Measurements from ENCODE around the gene TRABD2B. TPM values are rescaled to one million over a fixed set of nuclear protein-coding genes. Genes with fewer than 3 reads are reported as not detected.

The TRABD2B gene
- total and polyA plus RNA-seq, 2 of the 13 experiments (the other 11 are each of a cell fraction or from before 2014, with no cell fraction given), result 0.04 TPM; not detected in 1

DNA sequence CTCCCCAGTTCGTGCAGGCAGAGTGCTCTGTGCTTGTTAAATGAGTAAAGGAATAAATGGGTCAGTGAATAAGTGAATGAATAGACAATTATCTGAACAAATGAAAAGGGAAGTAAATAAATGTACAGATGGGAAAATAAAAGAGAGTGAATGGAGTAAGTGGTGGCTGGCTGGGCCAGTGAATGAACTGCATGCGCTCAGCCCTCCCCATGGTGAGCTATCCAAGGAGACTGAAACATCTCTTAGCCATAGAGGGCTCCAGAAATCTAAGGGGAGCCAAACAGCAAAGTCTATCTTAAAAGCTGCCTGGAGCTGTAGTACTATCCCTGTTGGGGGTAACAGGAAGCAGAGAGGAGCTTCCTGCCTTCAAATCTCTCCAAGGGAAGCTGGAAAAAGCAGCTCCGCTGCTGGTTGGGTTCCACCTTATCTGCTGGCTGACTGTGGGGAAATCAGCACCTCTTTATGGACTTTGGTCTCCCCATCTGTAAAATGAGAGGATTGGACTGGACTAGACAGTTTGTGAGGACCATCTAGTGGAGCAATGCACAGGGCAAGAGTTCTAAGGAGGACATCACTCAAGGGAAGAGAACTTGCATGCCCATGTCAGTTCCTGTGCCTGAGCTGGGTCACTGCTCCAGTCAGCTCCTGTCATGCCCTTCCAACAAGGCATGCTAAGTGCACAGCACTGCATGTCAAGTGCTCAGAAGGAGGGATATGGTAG is 77.9 kb downstream of the TRABD2B start (continued):
- TF ChIP-seq ZNF75D (CRISPR knock-in tag; IDR thresholded peaks at IDR 0.05; ENCODE audit: borderline replicate concordance) (no peak), ZSCAN25 (CRISPR knock-in tag; IDR thresholded peaks at IDR 0.05) (no peak), POLR2AphosphoS5 (IDR thresholded peaks at IDR 0.05; ENCODE audit: low read depth, low read length) (peak; percentile 50), DMAP1 (CRISPR knock-in tag; IDR thresholded peaks at IDR 0.05) (no peak), ZNF556 (CRISPR knock-in tag; IDR thresholded peaks at IDR 0.05; ENCODE audit: borderline replicate concordance) (no peak), RARG (CRISPR knock-in tag; IDR thresholded peaks at IDR 0.05; ENCODE audit: low read depth) (no peak), ZNF562 (CRISPR knock-in tag; IDR thresholded peaks at IDR 0.05; ENCODE audit: borderline replicate concordance) (no peak), ZSCAN9 (CRISPR knock-in tag; IDR thresholded peaks at IDR 0.05; ENCODE audit: borderline replicate concordance) (no peak), GFI1 (CRISPR knock-in tag; IDR thresholded peaks at IDR 0.05; ENCODE audit: borderline replicate concordance) (no peak), ZFP36 (IDR thresholded peaks at IDR 0.05; ENCODE audit: borderline replicate concordance, low read depth, low read length, partially characterized antibody) (no peak), ZNF230 (CRISPR knock-in tag; IDR thresholded peaks at IDR 0.05) (no peak), FOXK2 (IDR thresholded peaks at IDR 0.05) (no peak), NFRKB (IDR thresholded peaks at IDR 0.05) (no peak), ZNF674 (CRISPR knock-in tag; IDR thresholded peaks at IDR 0.05; ENCODE audit: low read depth) (no peak), NR2F2 (IDR thresholded peaks at IDR 0.05; ENCODE audit: borderline replicate concordance, low read depth) (no peak), SIX4 (CRISPR knock-in tag; IDR thresholded peaks at IDR 0.05) (peak; percentile 62; the same call in 1 of the 2 replicates), SRSF1 (optimal IDR thresholded peaks at IDR 0.05; ENCODE audit: low read depth, low read length) (no peak), MED13 (CRISPR knock-in tag; IDR thresholded peaks at IDR 0.05) (no peak), PHF5A (CRISPR knock-in tag; IDR thresholded peaks at IDR 0.05; ENCODE audit: low read depth, unreplicated experiment) (no peak), TBL1XR1 (IDR thresholded peaks at IDR 0.05; ENCODE audit: borderline replicate concordance, low read length, partially characterized antibody) (no peak), EHMT2 (IDR thresholded peaks at IDR 0.05; ENCODE audit: borderline replicate concordance, low read depth, low read length) (no peak), ZNF253 (CRISPR knock-in tag; IDR thresholded peaks at IDR 0.05; ENCODE audit: borderline replicate concordance) (no peak), MEIS2 (CRISPR knock-in tag; IDR thresholded peaks at IDR 0.05) (no peak)
- TF ChIP-seq, protein P1, sequence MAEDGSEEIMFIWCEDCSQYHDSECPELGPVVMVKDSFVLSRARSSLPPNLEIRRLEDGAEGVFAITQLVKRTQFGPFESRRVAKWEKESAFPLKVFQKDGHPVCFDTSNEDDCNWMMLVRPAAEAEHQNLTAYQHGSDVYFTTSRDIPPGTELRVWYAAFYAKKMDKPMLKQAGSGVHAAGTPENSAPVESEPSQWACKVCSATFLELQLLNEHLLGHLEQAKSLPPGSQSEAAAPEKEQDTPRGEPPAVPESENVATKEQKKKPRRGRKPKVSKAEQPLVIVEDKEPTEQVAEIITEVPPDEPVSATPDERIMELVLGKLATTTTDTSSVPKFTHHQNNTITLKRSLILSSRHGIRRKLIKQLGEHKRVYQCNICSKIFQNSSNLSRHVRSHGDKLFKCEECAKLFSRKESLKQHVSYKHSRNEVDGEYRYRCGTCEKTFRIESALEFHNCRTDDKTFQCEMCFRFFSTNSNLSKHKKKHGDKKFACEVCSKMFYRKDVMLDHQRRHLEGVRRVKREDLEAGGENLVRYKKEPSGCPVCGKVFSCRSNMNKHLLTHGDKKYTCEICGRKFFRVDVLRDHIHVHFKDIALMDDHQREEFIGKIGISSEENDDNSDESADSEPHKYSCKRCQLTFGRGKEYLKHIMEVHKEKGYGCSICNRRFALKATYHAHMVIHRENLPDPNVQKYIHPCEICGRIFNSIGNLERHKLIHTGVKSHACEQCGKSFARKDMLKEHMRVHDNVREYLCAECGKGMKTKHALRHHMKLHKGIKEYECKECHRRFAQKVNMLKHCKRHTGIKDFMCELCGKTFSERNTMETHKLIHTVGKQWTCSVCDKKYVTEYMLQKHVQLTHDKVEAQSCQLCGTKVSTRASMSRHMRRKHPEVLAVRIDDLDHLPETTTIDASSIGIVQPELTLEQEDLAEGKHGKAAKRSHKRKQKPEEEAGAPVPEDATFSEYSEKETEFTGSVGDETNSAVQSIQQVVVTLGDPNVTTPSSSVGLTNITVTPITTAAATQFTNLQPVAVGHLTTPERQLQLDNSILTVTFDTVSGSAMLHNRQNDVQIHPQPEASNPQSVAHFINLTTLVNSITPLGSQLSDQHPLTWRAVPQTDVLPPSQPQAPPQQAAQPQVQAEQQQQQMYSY (CRISPR knock-in tag; IDR thresholded peaks at IDR 0.05), result 0 out of 2 replicates have a peak, but pooled peaks have one; percentile 22
- TF ChIP-seq, protein P2, sequence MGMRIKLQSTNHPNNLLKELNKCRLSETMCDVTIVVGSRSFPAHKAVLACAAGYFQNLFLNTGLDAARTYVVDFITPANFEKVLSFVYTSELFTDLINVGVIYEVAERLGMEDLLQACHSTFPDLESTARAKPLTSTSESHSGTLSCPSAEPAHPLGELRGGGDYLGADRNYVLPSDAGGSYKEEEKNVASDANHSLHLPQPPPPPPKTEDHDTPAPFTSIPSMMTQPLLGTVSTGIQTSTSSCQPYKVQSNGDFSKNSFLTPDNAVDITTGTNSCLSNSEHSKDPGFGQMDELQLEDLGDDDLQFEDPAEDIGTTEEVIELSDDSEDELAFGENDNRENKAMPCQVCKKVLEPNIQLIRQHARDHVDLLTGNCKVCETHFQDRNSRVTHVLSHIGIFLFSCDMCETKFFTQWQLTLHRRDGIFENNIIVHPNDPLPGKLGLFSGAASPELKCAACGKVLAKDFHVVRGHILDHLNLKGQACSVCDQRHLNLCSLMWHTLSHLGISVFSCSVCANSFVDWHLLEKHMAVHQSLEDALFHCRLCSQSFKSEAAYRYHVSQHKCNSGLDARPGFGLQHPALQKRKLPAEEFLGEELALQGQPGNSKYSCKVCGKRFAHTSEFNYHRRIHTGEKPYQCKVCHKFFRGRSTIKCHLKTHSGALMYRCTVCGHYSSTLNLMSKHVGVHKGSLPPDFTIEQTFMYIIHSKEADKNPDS (CRISPR knock-in tag; IDR thresholded peaks at IDR 0.05), result no peak
- TF ChIP-seq, protein P3, sequence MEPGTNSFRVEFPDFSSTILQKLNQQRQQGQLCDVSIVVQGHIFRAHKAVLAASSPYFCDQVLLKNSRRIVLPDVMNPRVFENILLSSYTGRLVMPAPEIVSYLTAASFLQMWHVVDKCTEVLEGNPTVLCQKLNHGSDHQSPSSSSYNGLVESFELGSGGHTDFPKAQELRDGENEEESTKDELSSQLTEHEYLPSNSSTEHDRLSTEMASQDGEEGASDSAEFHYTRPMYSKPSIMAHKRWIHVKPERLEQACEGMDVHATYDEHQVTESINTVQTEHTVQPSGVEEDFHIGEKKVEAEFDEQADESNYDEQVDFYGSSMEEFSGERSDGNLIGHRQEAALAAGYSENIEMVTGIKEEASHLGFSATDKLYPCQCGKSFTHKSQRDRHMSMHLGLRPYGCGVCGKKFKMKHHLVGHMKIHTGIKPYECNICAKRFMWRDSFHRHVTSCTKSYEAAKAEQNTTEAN (CRISPR knock-in tag; conservative IDR thresholded peaks at IDR 0.05), result peak; percentile 64; the same call in 1 of the 2 replicates
